ENCODE data around the gene TBL1Y.

Gene TBL1Y

DNA sequence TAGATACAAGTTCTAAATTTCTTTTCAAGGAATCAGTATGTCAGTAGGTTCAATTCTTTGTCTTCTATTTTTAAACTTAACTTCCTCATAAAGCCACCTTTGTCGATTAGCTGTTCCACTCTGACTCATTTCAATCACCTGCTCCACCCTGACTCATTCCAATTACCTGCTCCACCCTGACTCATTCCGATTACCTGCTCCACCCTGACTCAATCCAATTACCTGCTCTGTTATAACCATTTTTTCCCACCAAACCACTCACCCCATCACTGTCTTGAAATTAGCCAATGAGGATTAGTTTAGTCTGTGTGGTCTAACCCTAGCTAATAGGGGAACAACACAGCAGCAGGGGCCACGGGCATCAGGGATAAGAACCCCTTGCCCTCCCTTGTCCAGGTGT, 199.6 kb downstream of the TBL1Y start:
- Histone ChIP-seq H3K9ac (ENCODE audit: low read depth in 1 of 2, low read length in 2 of 2) (no peak overlapping the region), H3K4me3 (ENCODE audit: low read depth in 1 of 2, low read length in 2 of 2) (no peak overlapping the region), H3K4me1 (ENCODE audit: control insufficient read depth in 1 of 2, insufficient read depth in 2 of 2, low read length in 2 of 2) (no peaks in the 10 kb centered on the region), H3K27me3 (ENCODE audit: control insufficient read depth in 1 of 2, insufficient read depth in 2 of 2, low read length in 2 of 2) (no peaks in the 10 kb centered on the region), H3K9me3 (ENCODE audit: control insufficient read depth in 1 of 2, low read length in 2 of 2) (no peaks in the 10 kb centered on the region), H3K27ac (ENCODE audit: low read depth, low read length) (no peak overlapping the region), H3K36me3 (ENCODE audit: control insufficient read depth in 1 of 2, insufficient read depth in 2 of 2, low read length in 2 of 2) (no peaks in the 10 kb centered on the region)

DNA sequence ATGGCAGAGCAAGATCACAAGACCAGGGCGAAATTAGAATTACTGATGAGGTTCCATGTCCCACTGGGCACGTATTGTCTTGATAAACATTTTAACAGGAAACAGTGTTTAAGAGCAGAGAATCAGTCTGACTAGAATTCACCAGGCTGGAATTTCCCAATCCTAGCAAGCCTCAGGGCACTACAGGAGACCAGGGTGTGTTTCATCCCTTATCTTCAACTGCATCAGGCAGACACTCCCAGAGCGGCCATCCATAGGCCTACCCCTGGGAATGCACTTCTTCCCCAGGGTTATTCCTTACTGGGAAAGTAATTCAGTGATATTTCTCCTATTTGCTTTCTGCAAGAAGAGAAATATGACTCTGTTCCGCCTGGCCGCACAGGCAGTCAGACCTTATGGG, 205.4 kb downstream of the TBL1Y start:
- Histone ChIP-seq H3K9ac (ENCODE audit: low read depth in 1 of 2, low read length in 2 of 2) (no peak overlapping the region), H3K4me3 (ENCODE audit: low read depth in 1 of 2, low read length in 2 of 2) (no peak overlapping the region), H3K27ac (ENCODE audit: low read depth, low read length) (no peak overlapping the region), H3K9me3 (ENCODE audit: control insufficient read depth in 1 of 2, low read length in 2 of 2) (no peaks in the 10 kb centered on the region), H3K36me3 (ENCODE audit: control insufficient read depth in 1 of 2, insufficient read depth in 2 of 2, low read length in 2 of 2) (no peaks in the 10 kb centered on the region), H3K27me3 (ENCODE audit: control insufficient read depth in 1 of 2, insufficient read depth in 2 of 2, low read length in 2 of 2) (no peaks in the 10 kb centered on the region), H3K4me1 (ENCODE audit: control insufficient read depth in 1 of 2, insufficient read depth in 2 of 2, low read length in 2 of 2) (no peaks in the 10 kb centered on the region)

DNA sequence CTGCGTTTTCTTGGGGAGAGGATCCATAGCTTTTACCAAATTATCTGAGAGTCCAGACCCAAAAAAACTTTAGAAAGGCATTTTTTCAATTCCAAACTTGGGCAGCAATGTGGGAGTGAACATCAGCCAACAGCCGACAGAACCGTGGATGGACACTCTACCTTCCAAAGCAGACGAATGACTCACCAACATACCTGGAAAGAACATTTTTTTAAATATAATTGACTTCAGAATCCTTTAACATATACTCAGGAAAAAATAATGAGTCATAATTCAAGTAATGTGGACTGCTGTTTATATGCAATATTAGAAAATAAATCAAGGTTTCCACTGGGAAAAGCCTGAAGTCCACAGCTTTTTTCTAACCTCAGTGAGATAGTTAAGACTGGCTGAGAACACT, 211.7 kb downstream of the TBL1Y start:
- Histone ChIP-seq H3K9ac (ENCODE audit: low read depth in 1 of 2, low read length in 2 of 2) (no peak overlapping the region), H3K4me3 (ENCODE audit: low read depth in 1 of 2, low read length in 2 of 2) (no peak overlapping the region), H3K4me1 (ENCODE audit: control insufficient read depth in 1 of 2, insufficient read depth in 2 of 2, low read length in 2 of 2) (no peaks in the 10 kb centered on the region), H3K27ac (ENCODE audit: low read depth, low read length) (no peak overlapping the region), H3K36me3 (ENCODE audit: control insufficient read depth in 1 of 2, insufficient read depth in 2 of 2, low read length in 2 of 2) (no peaks in the 10 kb centered on the region), H3K27me3 (ENCODE audit: control insufficient read depth in 1 of 2, insufficient read depth in 2 of 2, low read length in 2 of 2) (no peaks in the 10 kb centered on the region), H3K9me3 (ENCODE audit: control insufficient read depth in 1 of 2, low read length in 2 of 2) (no peaks in the 10 kb centered on the region)

DNA sequence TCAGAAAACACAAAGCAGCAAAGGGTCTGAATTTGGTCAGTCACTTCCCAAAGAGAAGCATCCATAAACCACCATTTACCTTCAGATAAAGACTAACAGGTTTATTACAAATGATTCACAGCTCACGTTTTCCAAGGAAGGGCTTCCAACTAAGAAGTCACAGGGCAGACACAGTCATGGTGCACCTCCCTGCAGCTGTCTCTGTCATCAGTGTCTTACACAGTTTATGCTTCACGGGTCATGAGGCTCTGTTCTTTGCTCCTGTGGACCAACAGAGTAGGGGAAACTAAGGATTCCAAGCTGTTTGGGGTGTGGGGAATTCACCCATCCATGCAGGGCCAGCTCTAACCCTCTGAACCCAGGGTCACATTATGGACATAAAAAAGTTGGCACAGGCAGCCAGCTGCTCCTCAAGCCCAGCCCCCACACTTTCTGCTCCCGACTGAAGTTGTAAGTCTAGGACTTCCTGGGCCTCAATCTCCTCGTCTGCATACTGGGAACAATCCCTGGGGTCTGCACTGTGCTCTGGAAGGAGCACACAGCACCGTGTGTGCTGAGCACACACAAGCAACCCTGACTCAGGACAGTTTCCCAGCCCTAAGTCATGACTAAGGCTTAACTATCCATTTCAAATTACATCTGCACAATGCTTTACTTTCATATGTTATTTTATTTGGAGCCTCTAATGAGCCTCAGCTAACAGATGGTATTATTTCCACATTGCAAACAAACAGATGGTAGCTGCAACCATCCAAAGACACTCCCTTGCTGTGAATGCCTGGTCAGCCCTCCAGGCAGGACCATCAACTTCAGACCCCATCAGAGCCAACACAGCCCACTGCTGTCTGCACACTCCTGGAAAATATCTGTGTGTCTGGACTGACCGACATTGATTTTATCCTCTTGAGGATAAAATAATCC, 214.9 kb downstream of the TBL1Y start:
- H3K27ac ChIP-seq (ENCODE audit: low read depth, low read length): no peak overlapping the region
- no peak overlapping the region for H3K4me3 ChIP-seq (ENCODE audit: low read depth in 1 of 2, low read length in 2 of 2)
- no peaks in the 10 kb centered on the region for H3K9me3 ChIP-seq (ENCODE audit: control insufficient read depth in 1 of 2, low read length in 2 of 2)

DNA sequence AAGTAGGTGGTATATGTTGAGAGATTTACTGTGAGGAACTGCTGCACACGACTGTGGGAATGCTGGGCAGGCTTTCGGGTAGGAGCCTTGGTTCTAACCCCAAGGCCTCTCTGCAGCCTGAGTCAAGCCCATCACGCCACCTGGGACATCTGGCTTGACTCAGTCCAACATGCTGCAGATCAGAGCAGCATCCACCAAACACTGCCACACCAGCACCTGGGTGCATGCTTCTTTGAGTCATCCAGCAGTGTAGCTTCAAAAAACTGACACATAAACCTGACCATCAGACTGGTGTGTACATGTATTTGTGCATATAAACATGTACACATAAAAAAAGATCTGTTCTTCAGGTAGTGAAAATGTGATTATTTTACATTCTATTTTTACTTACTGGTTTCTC, 217.7 kb downstream of the TBL1Y start:
- Histone ChIP-seq H3K36me3 (ENCODE audit: control insufficient read depth in 1 of 2, insufficient read depth in 2 of 2, low read length in 2 of 2) (no peaks in the 10 kb centered on the region), H3K9me3 (ENCODE audit: control insufficient read depth in 1 of 2, low read length in 2 of 2) (no peaks in the 10 kb centered on the region), H3K27me3 (ENCODE audit: control insufficient read depth in 1 of 2, insufficient read depth in 2 of 2, low read length in 2 of 2) (no peaks in the 10 kb centered on the region)

More for the DNA sequence above, 214.9 kb downstream of the TBL1Y start:
- Histone ChIP-seq H3K27me3 (ENCODE audit: control insufficient read depth in 1 of 2, insufficient read depth in 2 of 2, low read length in 2 of 2) (no peaks in the 10 kb centered on the region), H3K4me1 (ENCODE audit: control insufficient read depth in 1 of 2, insufficient read depth in 2 of 2, low read length in 2 of 2) (no peaks in the 10 kb centered on the region), H3K9ac (ENCODE audit: low read depth in 1 of 2, low read length in 2 of 2) (no peak overlapping the region), H3K36me3 (ENCODE audit: control insufficient read depth in 1 of 2, insufficient read depth in 2 of 2, low read length in 2 of 2) (no peaks in the 10 kb centered on the region)

More for the DNA sequence above, 217.7 kb downstream of the TBL1Y start:
- no peak overlapping the region for H3K4me3 ChIP-seq (ENCODE audit: low read depth in 1 of 2, low read length in 2 of 2)
- H3K4me1 ChIP-seq (ENCODE audit: control insufficient read depth in 1 of 2, insufficient read depth in 2 of 2, low read length in 2 of 2): no peaks in the 10 kb centered on the region
- no peak overlapping the region for H3K9ac ChIP-seq (ENCODE audit: low read depth in 1 of 2, low read length in 2 of 2)
- no peak overlapping the region for H3K27ac ChIP-seq (ENCODE audit: low read depth, low read length)

Measured in duodenal mucosa (tissue), 2 donors.